ENCODE data around the gene JMY. TPM values are rescaled to one million over a fixed set of nuclear protein-coding genes. Genes with fewer than 3 reads are reported as not detected.

JMY gene
- total RNA-seq, 1 experiment from 2014 or later = 15.6 TPM

DNA sequence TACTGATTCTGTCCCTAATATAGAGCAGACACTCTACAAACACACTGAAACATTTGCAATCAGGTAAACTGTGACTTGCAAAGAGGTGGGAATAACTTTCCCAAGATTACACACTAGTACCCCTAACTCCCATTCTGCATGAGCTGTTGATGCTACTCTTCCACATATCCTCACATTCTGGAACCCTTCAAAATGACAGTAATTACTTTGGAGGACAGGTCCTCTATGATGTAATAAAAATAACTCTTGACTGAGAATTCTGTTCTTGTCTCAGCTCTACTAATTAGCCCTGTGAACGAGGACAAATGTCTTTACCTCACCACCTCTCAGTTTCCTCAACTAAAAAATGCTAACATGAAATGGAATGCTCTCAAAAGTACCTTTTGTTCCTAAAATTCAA is 49.5 kb upstream of the JMY start:
- no peaks in the 10 kb centered on the region for H4K20me1 ChIP-seq (ENCODE audit: insufficient read depth)
- H3K4me3 ChIP-seq (replicated peaks in 1 of 2; ENCODE audit: low read depth in 1 of 2, low read length in 2 of 2) = no peak overlapping the region
- H3K9me3 ChIP-seq (ENCODE audit: control insufficient read depth in 1 of 2, insufficient read depth in 1 of 2, low read depth in 1 of 2, low read length in 2 of 2) = no peaks in the 10 kb centered on the region
- no peaks in the 10 kb centered on the region for H3K79me2 ChIP-seq (ENCODE audit: insufficient read depth, low read length)
- TF ChIP-seq EGR1 (IDR thresholded peaks at IDR 0.05; ENCODE audit: low read depth) (no peak), CEBPB (IDR thresholded peaks at IDR 0.05; ENCODE audit: low read depth) (no peak), JUND (IDR thresholded peaks at IDR 0.05) (no peak), POLR2AphosphoS5 (IDR thresholded peaks at IDR 0.05; ENCODE audit: low read depth, low read length) (no peak), CBX3 (IDR thresholded peaks at IDR 0.05; ENCODE audit: low read depth) (no peak), SP1 (IDR thresholded peaks at IDR 0.05; ENCODE audit: low read depth) (no peak), EZH2 (IDR thresholded peaks at IDR 0.05) (no peak), TCF7L2 (IDR thresholded peaks at IDR 0.05; ENCODE audit: borderline replicate concordance, extremely low read depth, insufficient read depth, insufficient read length) (no peak), ELF1 (IDR thresholded peaks at IDR 0.05; ENCODE audit: borderline replicate concordance, low read depth) (no peak), FOSL1 (IDR thresholded peaks at IDR 0.05; ENCODE audit: low read depth) (no peak), POLR2A (IDR thresholded peaks at IDR 0.05; ENCODE audit: borderline replicate concordance, extremely low read depth, insufficient read depth, insufficient read length) (no peak), ZNF274 (IDR thresholded peaks at IDR 0.05; ENCODE audit: low read depth, low read length) (no peak), RAD21 (IDR thresholded peaks at IDR 0.05; ENCODE audit: low read depth) (no peak), SIN3A (IDR thresholded peaks at IDR 0.05; ENCODE audit: low read depth) (no peak), ZFX (IDR thresholded peaks at IDR 0.05) (no peak), YY1 (IDR thresholded peaks at IDR 0.05; ENCODE audit: extremely low read depth, insufficient replicate concordance, low read depth, low read length) (no peak)
- TF ChIP-seq, protein P1, sequence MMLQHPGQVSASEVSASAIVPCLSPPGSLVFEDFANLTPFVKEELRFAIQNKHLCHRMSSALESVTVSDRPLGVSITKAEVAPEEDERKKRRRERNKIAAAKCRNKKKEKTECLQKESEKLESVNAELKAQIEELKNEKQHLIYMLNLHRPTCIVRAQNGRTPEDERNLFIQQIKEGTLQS (IDR thresholded peaks at IDR 0.05) = no peak
- TF ChIP-seq, protein P2, sequence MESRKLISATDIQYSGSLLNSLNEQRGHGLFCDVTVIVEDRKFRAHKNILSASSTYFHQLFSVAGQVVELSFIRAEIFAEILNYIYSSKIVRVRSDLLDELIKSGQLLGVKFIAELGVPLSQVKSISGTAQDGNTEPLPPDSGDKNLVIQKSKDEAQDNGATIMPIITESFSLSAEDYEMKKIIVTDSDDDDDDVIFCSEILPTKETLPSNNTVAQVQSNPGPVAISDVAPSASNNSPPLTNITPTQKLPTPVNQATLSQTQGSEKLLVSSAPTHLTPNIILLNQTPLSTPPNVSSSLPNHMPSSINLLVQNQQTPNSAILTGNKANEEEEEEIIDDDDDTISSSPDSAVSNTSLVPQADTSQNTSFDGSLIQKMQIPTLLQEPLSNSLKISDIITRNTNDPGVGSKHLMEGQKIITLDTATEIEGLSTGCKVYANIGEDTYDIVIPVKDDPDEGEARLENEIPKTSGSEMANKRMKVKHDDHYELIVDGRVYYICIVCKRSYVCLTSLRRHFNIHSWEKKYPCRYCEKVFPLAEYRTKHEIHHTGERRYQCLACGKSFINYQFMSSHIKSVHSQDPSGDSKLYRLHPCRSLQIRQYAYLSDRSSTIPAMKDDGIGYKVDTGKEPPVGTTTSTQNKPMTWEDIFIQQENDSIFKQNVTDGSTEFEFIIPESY (IDR thresholded peaks at IDR 0.05; ENCODE audit: extremely low read depth, insufficient replicate concordance, low read length) = no peak
- TF ChIP-seq, protein P3, sequence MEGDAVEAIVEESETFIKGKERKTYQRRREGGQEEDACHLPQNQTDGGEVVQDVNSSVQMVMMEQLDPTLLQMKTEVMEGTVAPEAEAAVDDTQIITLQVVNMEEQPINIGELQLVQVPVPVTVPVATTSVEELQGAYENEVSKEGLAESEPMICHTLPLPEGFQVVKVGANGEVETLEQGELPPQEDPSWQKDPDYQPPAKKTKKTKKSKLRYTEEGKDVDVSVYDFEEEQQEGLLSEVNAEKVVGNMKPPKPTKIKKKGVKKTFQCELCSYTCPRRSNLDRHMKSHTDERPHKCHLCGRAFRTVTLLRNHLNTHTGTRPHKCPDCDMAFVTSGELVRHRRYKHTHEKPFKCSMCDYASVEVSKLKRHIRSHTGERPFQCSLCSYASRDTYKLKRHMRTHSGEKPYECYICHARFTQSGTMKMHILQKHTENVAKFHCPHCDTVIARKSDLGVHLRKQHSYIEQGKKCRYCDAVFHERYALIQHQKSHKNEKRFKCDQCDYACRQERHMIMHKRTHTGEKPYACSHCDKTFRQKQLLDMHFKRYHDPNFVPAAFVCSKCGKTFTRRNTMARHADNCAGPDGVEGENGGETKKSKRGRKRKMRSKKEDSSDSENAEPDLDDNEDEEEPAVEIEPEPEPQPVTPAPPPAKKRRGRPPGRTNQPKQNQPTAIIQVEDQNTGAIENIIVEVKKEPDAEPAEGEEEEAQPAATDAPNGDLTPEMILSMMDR (IDR thresholded peaks at IDR 0.05 in 2 of 3, conservative IDR thresholded peaks at IDR 0.05 in 1 of 3; ENCODE audit: borderline replicate concordance in 1 of 3, insufficient read depth in 1 of 3, low read depth in 2 of 3, low read length in 2 of 3) = no peak
- TF ChIP-seq, protein P4, sequence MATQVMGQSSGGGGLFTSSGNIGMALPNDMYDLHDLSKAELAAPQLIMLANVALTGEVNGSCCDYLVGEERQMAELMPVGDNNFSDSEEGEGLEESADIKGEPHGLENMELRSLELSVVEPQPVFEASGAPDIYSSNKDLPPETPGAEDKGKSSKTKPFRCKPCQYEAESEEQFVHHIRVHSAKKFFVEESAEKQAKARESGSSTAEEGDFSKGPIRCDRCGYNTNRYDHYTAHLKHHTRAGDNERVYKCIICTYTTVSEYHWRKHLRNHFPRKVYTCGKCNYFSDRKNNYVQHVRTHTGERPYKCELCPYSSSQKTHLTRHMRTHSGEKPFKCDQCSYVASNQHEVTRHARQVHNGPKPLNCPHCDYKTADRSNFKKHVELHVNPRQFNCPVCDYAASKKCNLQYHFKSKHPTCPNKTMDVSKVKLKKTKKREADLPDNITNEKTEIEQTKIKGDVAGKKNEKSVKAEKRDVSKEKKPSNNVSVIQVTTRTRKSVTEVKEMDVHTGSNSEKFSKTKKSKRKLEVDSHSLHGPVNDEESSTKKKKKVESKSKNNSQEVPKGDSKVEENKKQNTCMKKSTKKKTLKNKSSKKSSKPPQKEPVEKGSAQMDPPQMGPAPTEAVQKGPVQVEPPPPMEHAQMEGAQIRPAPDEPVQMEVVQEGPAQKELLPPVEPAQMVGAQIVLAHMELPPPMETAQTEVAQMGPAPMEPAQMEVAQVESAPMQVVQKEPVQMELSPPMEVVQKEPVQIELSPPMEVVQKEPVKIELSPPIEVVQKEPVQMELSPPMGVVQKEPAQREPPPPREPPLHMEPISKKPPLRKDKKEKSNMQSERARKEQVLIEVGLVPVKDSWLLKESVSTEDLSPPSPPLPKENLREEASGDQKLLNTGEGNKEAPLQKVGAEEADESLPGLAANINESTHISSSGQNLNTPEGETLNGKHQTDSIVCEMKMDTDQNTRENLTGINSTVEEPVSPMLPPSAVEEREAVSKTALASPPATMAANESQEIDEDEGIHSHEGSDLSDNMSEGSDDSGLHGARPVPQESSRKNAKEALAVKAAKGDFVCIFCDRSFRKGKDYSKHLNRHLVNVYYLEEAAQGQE (IDR thresholded peaks at IDR 0.05; ENCODE audit: low read depth) = no peak
- no peaks in the 10 kb centered on the region for H3K27me3 ChIP-seq (ENCODE audit: insufficient read depth, low read length)
- H3K9ac ChIP-seq (ENCODE audit: low read length) = no peak overlapping the region
- H3K4me1 ChIP-seq (ENCODE audit: control insufficient read depth in 1 of 2, insufficient read depth in 2 of 2, low read length in 2 of 2) = no peaks in the 10 kb centered on the region
- CTCF ChIA-PET = no interaction called here
- no peak overlapping the region for H2AFZ ChIP-seq (ENCODE audit: low read depth, low read length, poor library complexity, severe bottlenecking)
- no TSS peak for BruUV-seq (replicated peaks)
- no peaks in the 10 kb centered on the region for H3K36me3 ChIP-seq (ENCODE audit: control insufficient read depth in 1 of 2, insufficient read depth in 2 of 2, low read length in 2 of 2)
- no peak overlapping the region for H3K4me2 ChIP-seq (ENCODE audit: low read length)
- RAD21 ChIA-PET (ENCODE audit: low non-redundant PET in 1 of 2, low total read pairs in 2 of 2, uncharacterized antibody in 2 of 2, unreplicated experiment in 2 of 2) = no interaction called here
- intact Hi-C loops (cut with micrococcal nuclease) = no loop called here
- H3K27ac ChIP-seq (ENCODE audit: low read depth, low read length) = no peak overlapping the region
- POLR2A ChIA-PET = no interaction called here
- no peaks in the 10 kb centered on the region for H3K9me2 ChIP-seq (ENCODE audit: insufficient read depth)
- DNase-seq (ENCODE audit: low read depth, low spot score) (no peak), ATAC-seq (no peak)

Measured in HCT116 (cell line).